Sigmoid colon (tissue), 7 donors: Measurements from ENCODE around the gene GAGE12F. TPM values are rescaled to one million over a fixed set of nuclear protein-coding genes. Genes with fewer than 3 reads are reported as not detected.

Source experiments
- DNase-seq: peaks from one replicate; pipeline ENCODE4 v3.0.0-alpha.2; 2019
- H3K27ac ChIP-seq, 4 donors: fragments of 200-600 bp; sonication (generic); one replicate each; pipeline ENCODE4 v1.5.1; 2016 to 2019; ENCODE audit warnings: mild to moderate bottlenecking in 1 of 4
- H3K27me3 ChIP-seq, 3 donors: fragments of 200-600 bp; sonication (generic); one replicate each; pipeline ENCODE4 v1.5.1; 2019; ENCODE audit warnings: mild to moderate bottlenecking in 1 of 3
- H3K36me3 ChIP-seq, 4 donors: fragments of 200-600 bp; sonication (generic); one replicate each; pipeline ENCODE4 v1.5.1; 2016 to 2019
- H3K4me1 ChIP-seq, 4 donors: fragments of 200-600 bp; sonication (generic); one replicate each; pipeline ENCODE4 v1.5.1; 2017 to 2019
- H3K4me3 ChIP-seq, 4 donors: fragments of 200-600 bp; sonication (generic); one replicate each; pipeline ENCODE4 v1.5.1; 2017 to 2019; ENCODE audit warnings: mild to moderate bottlenecking in 2 of 4, moderate library complexity in 1 of 4
- H3K9me3 ChIP-seq, 4 donors: fragments of 200-600 bp in 3 of 4; sonication (generic) in 3 of 4; one replicate each; pipeline versions ENCODE4 v1.5.1 to v1.6.1; 2013 to 2019
- EP300 ChIP-seq, 4 donors: sonication (generic); formaldehyde crosslinking; IDR thresholded peaks; one replicate each; pipeline ENCODE4 v1.6.1; 2017; ENCODE audit warnings: antibody characterized with exemption in 4 of 4
- POLR2A ChIP-seq, 2 donors: fragments of 450-650 bp; IDR thresholded peaks; one replicate each; pipeline ENCODE4 v1.6.1; 2016; ENCODE audit warnings: antibody characterized with exemption in 2 of 2, mild to moderate bottlenecking in 2 of 2, moderate library complexity in 2 of 2
- POLR2AphosphoS5 ChIP-seq, 4 donors: sonication (generic); formaldehyde crosslinking; IDR thresholded peaks; one replicate each; pipeline ENCODE4 v1.6.1; 2017; ENCODE audit warnings: antibody characterized with exemption in 4 of 4
- WGBS, 2 donors: extraction: QIAGEN DNeasy Blood & Tissue Kit; methylation state at CpG; one replicate each; pipeline ENCODE4 v1.1.7; 2013; 5-methylcytosine and 5-hydroxymethylcytosine counted together
- intact Hi-C: fragments of 100-400 bp; cut with DNase I; formaldehyde crosslinking; loops from one replicate; pipeline ENCODE4 v1.15.1; 2023
- polyA plus RNA-seq, 3 donors: library from polyadenylated mRNA; stranded (reverse); fragments of 200-250 nt; gene quantifications; one replicate each; pipeline ENCODE4 v1.2.3, GENCODE V29; 2013
- small RNA-seq, 3 donors: library from RNA; depleted of rRNA; stranded (forward); fragments of <200 nt; gene quantifications; one replicate each; pipeline ENCODE3, GENCODE V24; 2016
- total RNA-seq, 4 donors: library from RNA; depleted of rRNA; stranded (reverse); fragments of >200 nt; gene quantifications; one replicate each; pipeline ENCODE4 v1.1.0, GENCODE V29; 2016
- TF ChIP-seq, protein P1 (sequence below), 4 experiments: fragments of 450-650 bp in 3 of 4; fragments of 200-600 bp in 1 of 4; IDR thresholded peaks; one replicate each; pipeline ENCODE4 v1.5.1; 2016 to 2019; ENCODE audit warnings: antibody characterized with exemption in 4 of 4, mild to moderate bottlenecking in 3 of 4, moderate library complexity in 2 of 4
- donor health status: healthy with polysubstance abuse.
- donor health status: Bipolar disorder and iron deficiency.
- donor health status: healthy.

Gene GAGE12F
- total and polyA plus RNA-seq, 7 donors, result not detected

DNA sequence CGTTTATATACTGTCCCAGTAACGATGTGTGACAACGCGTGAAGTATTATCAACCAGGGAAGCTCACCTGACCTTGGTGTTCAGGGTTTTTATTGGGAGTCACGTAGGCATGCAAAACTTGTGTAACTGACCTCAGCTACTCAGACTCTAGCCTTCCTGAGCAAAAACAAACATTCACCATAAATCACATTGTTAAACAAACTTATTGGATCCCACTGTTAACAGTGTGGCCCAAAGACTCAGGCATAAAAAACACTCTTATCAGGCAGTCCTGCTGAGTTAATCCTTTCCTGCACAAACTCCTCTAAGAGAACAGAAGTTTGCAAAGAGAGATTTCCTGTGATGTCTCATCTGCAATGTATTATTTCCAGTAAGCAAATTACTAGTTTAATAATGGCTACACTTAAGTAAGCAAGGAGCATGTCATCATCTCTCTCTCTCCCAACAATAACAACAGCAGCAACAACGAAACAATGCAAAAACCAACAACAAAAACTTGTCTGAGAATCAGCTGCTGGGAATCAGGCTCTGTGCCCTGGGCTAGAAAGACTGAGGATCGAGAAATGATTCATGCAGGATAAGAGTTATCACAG is 50.2 kb downstream of the GAGE12F start:
- no peaks in the 10 kb centered on the region for H3K9me3 ChIP-seq
- WGBS, 2 donors, result 29 to 54% methylated on average over 7 of the region's 7 CpGs

More for the DNA sequence above, 50.2 kb downstream of the GAGE12F start:
- Histone ChIP-seq H3K27me3 (no peaks in the 10 kb centered on the region), H3K4me3 (no peak overlapping the region), H3K36me3 (no peaks in the 10 kb centered on the region), H3K4me1 (no peaks in the 10 kb centered on the region), H3K27ac (no peak overlapping the region)
- no peak for DNase-seq
- intact Hi-C loops, result no loop called here
- TF ChIP-seq POLR2AphosphoS5 (IDR thresholded peaks at IDR 0.05) (no peak), EP300 (IDR thresholded peaks at IDR 0.05) (no peak), POLR2A (IDR thresholded peaks at IDR 0.05) (no peak)
- TF ChIP-seq, protein P1, sequence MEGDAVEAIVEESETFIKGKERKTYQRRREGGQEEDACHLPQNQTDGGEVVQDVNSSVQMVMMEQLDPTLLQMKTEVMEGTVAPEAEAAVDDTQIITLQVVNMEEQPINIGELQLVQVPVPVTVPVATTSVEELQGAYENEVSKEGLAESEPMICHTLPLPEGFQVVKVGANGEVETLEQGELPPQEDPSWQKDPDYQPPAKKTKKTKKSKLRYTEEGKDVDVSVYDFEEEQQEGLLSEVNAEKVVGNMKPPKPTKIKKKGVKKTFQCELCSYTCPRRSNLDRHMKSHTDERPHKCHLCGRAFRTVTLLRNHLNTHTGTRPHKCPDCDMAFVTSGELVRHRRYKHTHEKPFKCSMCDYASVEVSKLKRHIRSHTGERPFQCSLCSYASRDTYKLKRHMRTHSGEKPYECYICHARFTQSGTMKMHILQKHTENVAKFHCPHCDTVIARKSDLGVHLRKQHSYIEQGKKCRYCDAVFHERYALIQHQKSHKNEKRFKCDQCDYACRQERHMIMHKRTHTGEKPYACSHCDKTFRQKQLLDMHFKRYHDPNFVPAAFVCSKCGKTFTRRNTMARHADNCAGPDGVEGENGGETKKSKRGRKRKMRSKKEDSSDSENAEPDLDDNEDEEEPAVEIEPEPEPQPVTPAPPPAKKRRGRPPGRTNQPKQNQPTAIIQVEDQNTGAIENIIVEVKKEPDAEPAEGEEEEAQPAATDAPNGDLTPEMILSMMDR (IDR thresholded peaks at IDR 0.05), result no peak

Small RNAs within 50 kb of the gene (small RNA-seq; reads per million reads assigned to genes)
- 0 reads per million in 3 donors for gene GAGE12B

Other genes starting within 250 kb of the GAGE12F start
- not detected for gene GAGE12J, start 238.8 kb upstream of the GAGE12F start, total RNA-seq
- gene GAGE12J, start 238.8 kb upstream of the GAGE12F start, polyA plus RNA-seq, result not detected
- gene GAGE13, start 229.3 kb upstream of the GAGE12F start, total RNA-seq, result not detected
- not detected for gene GAGE13, start 229.3 kb upstream of the GAGE12F start, polyA plus RNA-seq
- gene GAGE12C, start 28.7 kb upstream of the GAGE12F start, total RNA-seq, result not detected
- gene GAGE12C, start 28.7 kb upstream of the GAGE12F start, polyA plus RNA-seq, result not detected
- gene GAGE12D, start 19.1 kb upstream of the GAGE12F start, total RNA-seq, result not detected
- gene GAGE12D, start 19.1 kb upstream of the GAGE12F start, polyA plus RNA-seq, result not detected
- not detected for gene GAGE12E, start 9.6 kb upstream of the GAGE12F start, total RNA-seq
- gene GAGE12E, start 9.6 kb upstream of the GAGE12F start, polyA plus RNA-seq, result not detected
- not detected for gene GAGE12G, start 9.6 kb downstream of the GAGE12F start, total RNA-seq
- not detected for gene GAGE12G, start 9.6 kb downstream of the GAGE12F start, polyA plus RNA-seq
- not detected for gene GAGE12H, start 19.1 kb downstream of the GAGE12F start, total RNA-seq
- gene GAGE12H, start 19.1 kb downstream of the GAGE12F start, polyA plus RNA-seq, result not detected
- gene GAGE2A, start 28.7 kb downstream of the GAGE12F start, total RNA-seq, result not detected
- gene GAGE2A, start 28.7 kb downstream of the GAGE12F start, polyA plus RNA-seq, result not detected
- not detected for gene GAGE1, start 38.2 kb downstream of the GAGE12F start, total RNA-seq
- gene GAGE1, start 38.2 kb downstream of the GAGE12F start, polyA plus RNA-seq, result not detected
- gene PAGE1, start 135.1 kb downstream of the GAGE12F start, total RNA-seq, result not detected
- gene PAGE1, start 135.1 kb downstream of the GAGE12F start, polyA plus RNA-seq, result not detected